Stimulated activated naive CD8-positive, alpha-beta T cell treated with anti-CD3 and anti-CD28 coated beads, Interleukin-15, amount 100 ng/mL, for 72 hours (primary cell): ENCODE results near the gene CMKLR1.

Source experiments
- ATAC-seq: fragments of 150-1000 bp; cut with Tn5 transposase; 2 replicates; pipeline ENCODE4 v1.10.0; 2021; ENCODE audit warnings: mild to moderate bottlenecking, moderate library complexity
- DNase-seq, 2 donors: peaks; one replicate each; pipeline ENCODE4 v3.0.0; 2021 to 2022
- H3K27ac Mint-ChIP-seq, 2 donors: one replicate each; pipeline ENCODE4 v1.8.0; 2022; ENCODE audit warnings: mild to moderate bottlenecking in 2 of 2, mixed read lengths in 2 of 2, moderate library complexity in 2 of 2
- H3K27me3 Mint-ChIP-seq: one replicate; pipeline ENCODE4 v1.8.0; 2022; ENCODE audit warnings: mixed read lengths
- H3K4me1 Mint-ChIP-seq: one replicate; pipeline ENCODE4 v1.8.0; 2022; ENCODE audit warnings: mild to moderate bottlenecking, mixed read lengths
- H3K4me3 Mint-ChIP-seq, 2 donors: one replicate each; pipeline ENCODE4 v1.8.0; 2022; ENCODE audit warnings: mild to moderate bottlenecking in 2 of 2, mixed read lengths in 2 of 2, moderate library complexity in 1 of 2
- H3K9me3 Mint-ChIP-seq, 2 donors: one replicate each; pipeline ENCODE4 v1.8.0; 2022; ENCODE audit warnings: mixed read lengths in 2 of 2

Gene CMKLR1

DNA sequence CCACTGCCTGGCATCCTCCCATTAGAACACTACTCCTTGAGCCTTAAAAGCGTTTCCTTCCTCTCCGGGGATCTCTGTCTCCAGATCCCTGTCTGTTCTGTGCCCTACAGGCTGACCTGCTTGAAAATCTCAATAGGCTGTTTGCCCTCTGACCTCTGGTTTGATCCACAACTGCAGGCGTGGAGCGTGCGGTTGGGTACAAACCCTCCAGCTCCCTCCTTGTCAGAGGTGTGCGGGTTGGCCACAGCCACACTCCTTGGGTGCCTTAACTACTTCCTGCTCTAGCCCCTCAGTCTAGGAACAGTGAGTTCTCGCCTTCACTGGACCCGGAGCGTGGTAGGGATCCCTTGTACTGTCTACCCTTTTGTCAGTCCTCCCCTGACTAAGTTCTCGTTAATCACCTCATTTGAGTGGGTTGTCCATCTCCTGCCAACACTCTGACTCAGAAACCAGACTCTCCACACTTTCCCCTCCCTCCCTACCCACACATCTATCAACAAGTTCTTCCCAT, 33.1 kb downstream of the CMKLR1 start:
- Mint-ChIP-seq H3K4me1 (peaks cover 13% of the 10 kb centered on the region), H3K27me3 (peaks cover 52% of the 10 kb centered on the region), H3K27ac (no peak overlapping the region), H3K4me3 (no peak overlapping the region), H3K9me3 (peaks cover 0 to 11% of the 10 kb centered on the region in 2 donors)
- peak; percentile 37 for ATAC-seq
- DNase-seq = no peak

GRCh38 chr12:108305520-108305919, 33.6 kb downstream of the CMKLR1 start:
- ATAC-seq = no peak
- Mint-ChIP-seq H3K27ac (no peak overlapping the region), H3K27me3 (peaks cover 52% of the 10 kb centered on the region), H3K4me3 (no peak overlapping the region), H3K4me1 (peaks cover 13% of the 10 kb centered on the region), H3K9me3 (peaks cover 0 to 11% of the 10 kb centered on the region in 2 donors)
- DNase-seq = no peak

GRCh38 chr12:108304633-108305032, 34.5 kb downstream of the CMKLR1 start:
- Mint-ChIP-seq H3K9me3 (peaks cover 0 to 11% of the 10 kb centered on the region in 2 donors), H3K4me1 (peaks cover 13% of the 10 kb centered on the region), H3K4me3 (no peak overlapping the region), H3K27ac (no peak overlapping the region), H3K27me3 (peaks cover 52% of the 10 kb centered on the region)
- DNase-seq (no peak), ATAC-seq (no peak)

- no peak overlapping the region for H3K27ac Mint-ChIP-seq
Observed at GRCh38 chr12:108303703-108304102, 35.4 kb downstream of the CMKLR1 start.

DNA sequence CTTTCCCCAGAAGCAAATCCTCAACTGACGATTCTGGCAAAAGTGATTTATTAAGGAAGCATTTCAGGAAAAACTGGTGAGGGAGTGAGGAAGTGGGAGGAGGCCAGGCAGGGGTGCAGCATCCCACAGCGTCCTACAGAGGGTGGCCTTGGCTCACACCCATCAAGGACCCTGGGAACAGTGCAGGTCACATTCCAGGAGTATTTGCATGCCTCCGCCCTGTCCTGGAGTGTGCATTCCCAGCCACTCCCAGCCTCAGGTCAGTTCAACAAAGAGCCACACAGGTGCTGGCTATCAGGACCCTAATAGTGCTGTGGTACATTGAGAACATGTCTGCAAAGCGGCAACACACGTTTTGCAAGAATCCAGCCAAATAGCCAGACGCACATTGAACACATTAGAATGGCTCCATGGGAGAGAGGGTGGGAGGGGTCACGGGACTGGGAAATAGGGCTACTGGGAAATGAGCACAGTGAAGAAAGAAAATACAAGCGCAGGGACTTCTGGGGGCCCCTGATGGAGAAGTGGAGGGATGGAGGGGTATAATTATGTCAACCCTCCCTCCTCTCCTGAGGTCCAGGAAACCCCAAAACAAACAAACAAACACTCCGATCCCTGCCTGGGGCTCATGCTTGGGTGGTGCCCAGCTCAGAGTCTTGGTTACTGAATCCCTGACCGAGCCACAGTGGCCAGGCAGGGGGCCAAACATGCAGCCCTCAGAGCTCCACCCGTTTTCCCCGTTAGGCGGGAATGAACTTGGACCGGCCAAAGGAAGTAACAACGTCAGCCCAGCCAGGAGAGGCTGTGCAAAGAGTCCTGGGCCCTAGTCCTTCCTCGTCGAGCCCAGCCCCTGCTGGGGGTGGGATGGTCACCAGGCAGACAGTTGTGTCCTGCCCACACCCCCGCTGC, 36.5 kb downstream of the CMKLR1 start:
- ATAC-seq = no peak
- Mint-ChIP-seq H3K4me3 (no peak overlapping the region), H3K9me3 (peaks cover 0 to 11% of the 10 kb centered on the region in 2 donors), H3K4me1 (peaks cover 13% of the 10 kb centered on the region), H3K27me3 (peaks cover 47% of the 10 kb centered on the region), H3K27ac (no peak overlapping the region)
- DNase-seq = no peak

More at GRCh38 chr12:108303703-108304102, 35.4 kb downstream of the CMKLR1 start:
- ATAC-seq (no peak), DNase-seq (no peak)
- peaks cover 0 to 11% of the 10 kb centered on the region in 2 donors for H3K9me3 Mint-ChIP-seq
- peaks cover 13% of the 10 kb centered on the region for H3K4me1 Mint-ChIP-seq
- H3K4me3 Mint-ChIP-seq = no peak overlapping the region
- H3K27me3 Mint-ChIP-seq = peaks cover 49% of the 10 kb centered on the region

GRCh38 chr12:108302016-108302402, 37.1 kb downstream of the CMKLR1 start:
- Mint-ChIP-seq H3K9me3 (peaks cover 0 to 11% of the 10 kb centered on the region in 2 donors), H3K4me3 (no peak overlapping the region), H3K4me1 (peaks cover 12% of the 10 kb centered on the region), H3K27ac (no peak overlapping the region), H3K27me3 (peaks cover 44% of the 10 kb centered on the region)
- no peak for ATAC-seq
- DNase-seq = no peak

GRCh38 chr12:108301346-108301745, 37.8 kb downstream of the CMKLR1 start:
- no peak overlapping the region for H3K27ac Mint-ChIP-seq
- H3K27me3 Mint-ChIP-seq = peaks cover 37% of the 10 kb centered on the region
- no peak overlapping the region for H3K4me3 Mint-ChIP-seq
- no peak for DNase-seq
- peaks cover 0 to 11% of the 10 kb centered on the region in 2 donors for H3K9me3 Mint-ChIP-seq
- ATAC-seq = no peak
- H3K4me1 Mint-ChIP-seq = peaks cover 6% of the 10 kb centered on the region

GRCh38 chr12:108299980-108300696, 39.0 kb downstream of the CMKLR1 start:
- Mint-ChIP-seq H3K4me1 (no peaks in the 10 kb centered on the region), H3K4me3 (no peak overlapping the region), H3K27ac (no peak overlapping the region), H3K27me3 (peaks cover 37% of the 10 kb centered on the region), H3K9me3 (peaks cover 0 to 11% of the 10 kb centered on the region in 2 donors)
- DNase-seq (no peak), ATAC-seq (no peak)

- H3K4me3 Mint-ChIP-seq = no peak overlapping the region
- peaks cover 0 to 11% of the 10 kb centered on the region in 2 donors for H3K9me3 Mint-ChIP-seq
- H3K27me3 Mint-ChIP-seq = peaks cover 32% of the 10 kb centered on the region
- H3K4me1 Mint-ChIP-seq = no peaks in the 10 kb centered on the region
- H3K27ac Mint-ChIP-seq = no peak overlapping the region
- DNase-seq = no peak
- no peak for ATAC-seq
Observed at GRCh38 chr12:108299516-108299915, 39.6 kb downstream of the CMKLR1 start.

DNA sequence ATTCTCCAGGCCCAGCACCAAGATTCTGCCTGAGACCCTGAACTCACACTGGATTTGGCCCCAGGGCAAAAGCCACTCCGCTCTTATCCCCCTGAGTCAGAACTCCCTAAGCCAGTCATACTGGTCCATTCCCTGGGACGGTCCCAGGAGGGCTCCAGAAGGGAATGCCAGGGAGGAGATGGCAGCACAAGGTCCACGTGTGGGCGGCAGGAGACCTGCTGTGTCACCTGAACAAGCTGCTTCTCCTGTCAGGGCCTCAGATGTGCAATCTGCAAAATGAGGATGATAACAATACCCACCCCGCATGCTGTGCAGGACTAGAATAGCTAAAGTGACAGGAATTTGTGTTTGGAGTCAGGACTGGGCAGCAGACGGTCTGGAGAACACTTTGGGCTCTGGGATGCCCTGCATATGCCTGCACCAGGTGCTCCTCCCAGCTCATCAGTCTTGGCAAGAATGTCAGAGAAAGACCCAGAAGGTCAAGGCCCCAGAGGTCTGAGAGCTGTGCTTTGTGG, 40.3 kb downstream of the CMKLR1 start:
- ATAC-seq (no peak), DNase-seq (no peak)
- Mint-ChIP-seq H3K4me1 (no peaks in the 10 kb centered on the region), H3K4me3 (no peak overlapping the region), H3K27ac (no peak overlapping the region), H3K9me3 (peaks cover 0 to 11% of the 10 kb centered on the region in 2 donors), H3K27me3 (peaks cover 25% of the 10 kb centered on the region)

GRCh38 chr12:108297895-108298760, 41.0 kb downstream of the CMKLR1 start:
- ATAC-seq = peak; percentile 75
- DNase-seq = no peak
- Mint-ChIP-seq H3K9me3 (peaks cover 0 to 11% of the 10 kb centered on the region in 2 donors), H3K4me1 (no peaks in the 10 kb centered on the region), H3K4me3 (no peak overlapping the region), H3K27ac (peak overlapping the region in 1 of 2 donors; percentile 12), H3K27me3 (peaks cover 21% of the 10 kb centered on the region)

- Mint-ChIP-seq H3K27ac (no peak overlapping the region), H3K4me1 (no peaks in the 10 kb centered on the region), H3K9me3 (peaks cover 0 to 11% of the 10 kb centered on the region in 2 donors), H3K27me3 (peaks cover 21% of the 10 kb centered on the region), H3K4me3 (no peak overlapping the region)
- DNase-seq (no peak), ATAC-seq (no peak)
Observed at GRCh38 chr12:108297424-108297823, 41.7 kb downstream of the CMKLR1 start.

DNA sequence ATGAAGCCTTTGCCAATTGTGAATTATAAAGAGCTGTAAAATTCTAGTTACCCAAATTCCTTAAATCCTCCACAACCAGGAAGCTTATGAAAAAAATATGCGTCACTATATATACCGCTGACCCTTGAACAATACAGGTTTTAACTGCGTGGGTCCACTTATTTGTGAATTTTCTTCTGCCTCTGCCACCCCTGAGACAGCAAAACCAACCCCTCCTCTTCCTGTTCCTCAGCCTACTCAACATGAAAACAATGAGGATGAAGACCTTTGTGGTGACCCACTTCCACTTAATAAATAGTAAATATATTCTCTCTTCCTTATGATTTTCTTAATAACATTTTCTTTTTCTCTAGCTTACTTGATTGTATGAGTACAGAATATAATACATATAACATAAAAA, 42.2 kb downstream of the CMKLR1 start:
- DNase-seq = no peak
- H3K4me1 Mint-ChIP-seq = no peaks in the 10 kb centered on the region
- peaks cover 21% of the 10 kb centered on the region for H3K27me3 Mint-ChIP-seq
- ATAC-seq = no peak
- H3K27ac Mint-ChIP-seq = no peak overlapping the region
- no peak overlapping the region for H3K4me3 Mint-ChIP-seq
- H3K9me3 Mint-ChIP-seq = peaks cover 0 to 7% of the 10 kb centered on the region in 2 donors

- ATAC-seq = peak; percentile 4
- DNase-seq = no peak
- H3K27me3 Mint-ChIP-seq = peaks cover 27% of the 10 kb centered on the region
- H3K4me3 Mint-ChIP-seq = no peak overlapping the region
- no peaks in the 10 kb centered on the region for H3K9me3 Mint-ChIP-seq
- no peaks in the 10 kb centered on the region for H3K4me1 Mint-ChIP-seq
- H3K27ac Mint-ChIP-seq = no peak overlapping the region
Observed at GRCh38 chr12:108295641-108296040, 43.5 kb downstream of the CMKLR1 start.
